Measurements from ENCODE around the gene HABP2. TPM values are rescaled to one million over a fixed set of nuclear protein-coding genes. Genes with fewer than 3 reads are reported as not detected.
A peak's percentile ranks its signal among the peaks of the same experiment; 100 is the strongest.

The HABP2 gene
- total and polyA plus RNA-seq, 2 experiments from 2014 or later = 48.3 to 102 TPM

- TF ChIP-seq EZH2phosphoT487 (IDR thresholded peaks at IDR 0.05; ENCODE audit: low read depth, severe bottlenecking, unreplicated experiment) (no peak), CTCF (IDR thresholded peaks at IDR 0.05; ENCODE audit: poor library complexity) (no peak), EZH2 (IDR thresholded peaks at IDR 0.05; ENCODE audit: borderline replicate concordance) (no peak)
- peaks cover 15% of the 10 kb centered on the region for H3K4me1 ChIP-seq (ENCODE audit: insufficient read depth)
- 71% methylated on average over 6 of the region's 6 CpGs for WGBS (ENCODE audit: low lambda C conversion rate, missing lambda C conversion rate)
- no peak overlapping the region for H2AFZ ChIP-seq
- no peak for DNase-seq (ENCODE audit: low spot score)
- H3K4me2 ChIP-seq = no peak overlapping the region
- no peak overlapping the region for H3K4me3 ChIP-seq
- H3K27me3 ChIP-seq = no peaks in the 10 kb centered on the region
- H4K20me1 ChIP-seq (ENCODE audit: insufficient read depth, poor library complexity, severe bottlenecking) = no peaks in the 10 kb centered on the region
- peak overlapping the region; percentile 10 for H3K27ac ChIP-seq
- no peaks in the 10 kb centered on the region for H3K9me3 ChIP-seq (ENCODE audit: low read depth)
- H3K9me2 ChIP-seq (replicated peaks; ENCODE audit: insufficient read depth) = no peaks in the 10 kb centered on the region
- H3K36me3 ChIP-seq (replicated peaks; ENCODE audit: insufficient read depth, low read depth) = no peaks in the 10 kb centered on the region
- peaks cover 61% of the 10 kb centered on the region for H3K79me2 ChIP-seq
Measured at GRCh38 chr10:113562069-113562468, 9.2 kb downstream of the HABP2 start.

- H3K9me3 ChIP-seq (ENCODE audit: low read depth) = no peaks in the 10 kb centered on the region
- WGBS (ENCODE audit: low lambda C conversion rate, missing lambda C conversion rate) = 60% methylated on average over 5 of the region's 5 CpGs
- H4K20me1 ChIP-seq (ENCODE audit: insufficient read depth, poor library complexity, severe bottlenecking) = no peaks in the 10 kb centered on the region
- H3K36me3 ChIP-seq (replicated peaks; ENCODE audit: insufficient read depth, low read depth) = no peaks in the 10 kb centered on the region
- no peak overlapping the region for H3K4me3 ChIP-seq
- H2AFZ ChIP-seq = peak overlapping the region; percentile 24
- peak; percentile 32 for DNase-seq (ENCODE audit: low spot score)
- H3K79me2 ChIP-seq = peaks cover 55% of the 10 kb centered on the region
- peak overlapping the region; percentile 77 for H3K4me2 ChIP-seq
- H3K27ac ChIP-seq = peak overlapping the region; percentile 10
- H3K27me3 ChIP-seq = no peaks in the 10 kb centered on the region
- H3K4me1 ChIP-seq (ENCODE audit: insufficient read depth) = peaks cover 12% of the 10 kb centered on the region
- TF ChIP-seq EZH2 (IDR thresholded peaks at IDR 0.05; ENCODE audit: borderline replicate concordance) (no peak), EZH2phosphoT487 (IDR thresholded peaks at IDR 0.05; ENCODE audit: low read depth, severe bottlenecking, unreplicated experiment) (no peak), CTCF (IDR thresholded peaks at IDR 0.05; ENCODE audit: poor library complexity) (no peak)
- H3K9me2 ChIP-seq (replicated peaks; ENCODE audit: insufficient read depth) = no peaks in the 10 kb centered on the region
Measured at GRCh38 chr10:113562704-113563103, 9.9 kb downstream of the HABP2 start.

- Histone ChIP-seq H3K27ac (peak overlapping the region; percentile 10), H3K4me2 (peak overlapping the region; percentile 77), H2AFZ (peak overlapping the region; percentile 24), H3K4me3 (no peak overlapping the region), H3K4me1 (ENCODE audit: insufficient read depth) (peaks cover 7% of the 10 kb centered on the region), H3K9me2 (replicated peaks; ENCODE audit: insufficient read depth) (no peaks in the 10 kb centered on the region), H3K9me3 (ENCODE audit: low read depth) (no peaks in the 10 kb centered on the region), H3K36me3 (replicated peaks; ENCODE audit: insufficient read depth, low read depth) (no peaks in the 10 kb centered on the region), H3K79me2 (peaks cover 47% of the 10 kb centered on the region), H4K20me1 (ENCODE audit: insufficient read depth, poor library complexity, severe bottlenecking) (no peaks in the 10 kb centered on the region), H3K27me3 (no peaks in the 10 kb centered on the region)
- peak; percentile 89 for DNase-seq (ENCODE audit: low spot score)
- TF ChIP-seq EZH2phosphoT487 (IDR thresholded peaks at IDR 0.05; ENCODE audit: low read depth, severe bottlenecking, unreplicated experiment) (no peak), EZH2 (IDR thresholded peaks at IDR 0.05; ENCODE audit: borderline replicate concordance) (no peak), CTCF (IDR thresholded peaks at IDR 0.05; ENCODE audit: poor library complexity) (peak; percentile 96)
- WGBS (ENCODE audit: low lambda C conversion rate, missing lambda C conversion rate) = 13% methylated on average over 18 of the region's 18 CpGs
Measured at GRCh38 chr10:113563306-113564088, 10.6 kb downstream of the HABP2 start.
